Inferior parietal cortex (tissue), 1 donor: ENCODE measurements around the gene SCD5.

Experiments used
- DNase-seq: peaks from one replicate; pipeline ENCODE4 v3.0.0-alpha.2; 2016; ENCODE audit errors: extremely low spot score

SCD5 gene

DNA sequence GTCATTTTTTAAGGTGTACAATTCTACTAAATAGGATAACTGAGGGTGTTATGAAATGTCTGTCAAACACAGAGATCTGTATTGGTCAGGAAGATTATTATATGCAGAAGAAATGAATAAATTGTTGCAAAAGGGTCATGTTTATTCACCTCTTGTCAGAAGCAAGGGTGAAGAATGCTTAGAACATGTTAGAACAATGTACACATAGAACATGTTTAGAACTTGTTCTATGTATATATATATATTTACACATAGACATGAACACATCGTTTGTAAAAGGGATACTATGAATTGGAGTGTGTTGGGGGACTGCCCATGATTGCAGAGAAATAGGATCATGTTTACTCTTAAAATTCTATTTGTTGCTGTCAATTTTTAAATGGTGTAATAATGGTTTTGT, 208.8 kb downstream of the SCD5 start:
- DNase-seq = no peak

DNA sequence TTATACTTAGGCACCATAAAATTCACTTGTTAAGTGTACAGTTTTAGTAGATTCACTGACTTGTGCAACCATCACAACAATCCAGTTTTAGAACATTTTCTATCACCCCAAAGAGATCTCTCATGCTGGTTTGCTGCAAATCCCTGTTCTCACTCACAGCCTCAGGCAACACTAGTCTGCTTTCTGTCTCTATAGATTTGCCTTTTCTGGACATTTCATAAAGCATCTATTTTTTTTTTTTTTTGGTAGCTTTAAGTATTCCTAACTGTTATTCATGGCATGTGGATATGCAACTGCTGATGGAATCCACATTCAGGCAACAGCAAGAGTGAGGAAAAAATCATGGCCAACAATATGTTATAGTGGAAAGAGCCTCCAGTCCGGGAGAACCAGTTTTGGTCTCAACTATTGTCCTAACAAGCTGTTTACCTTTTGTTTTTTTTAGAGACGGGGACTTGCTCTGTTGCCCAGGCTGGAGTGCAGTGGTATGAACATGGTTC, 209.8 kb downstream of the SCD5 start:
- no peak for DNase-seq

DNA sequence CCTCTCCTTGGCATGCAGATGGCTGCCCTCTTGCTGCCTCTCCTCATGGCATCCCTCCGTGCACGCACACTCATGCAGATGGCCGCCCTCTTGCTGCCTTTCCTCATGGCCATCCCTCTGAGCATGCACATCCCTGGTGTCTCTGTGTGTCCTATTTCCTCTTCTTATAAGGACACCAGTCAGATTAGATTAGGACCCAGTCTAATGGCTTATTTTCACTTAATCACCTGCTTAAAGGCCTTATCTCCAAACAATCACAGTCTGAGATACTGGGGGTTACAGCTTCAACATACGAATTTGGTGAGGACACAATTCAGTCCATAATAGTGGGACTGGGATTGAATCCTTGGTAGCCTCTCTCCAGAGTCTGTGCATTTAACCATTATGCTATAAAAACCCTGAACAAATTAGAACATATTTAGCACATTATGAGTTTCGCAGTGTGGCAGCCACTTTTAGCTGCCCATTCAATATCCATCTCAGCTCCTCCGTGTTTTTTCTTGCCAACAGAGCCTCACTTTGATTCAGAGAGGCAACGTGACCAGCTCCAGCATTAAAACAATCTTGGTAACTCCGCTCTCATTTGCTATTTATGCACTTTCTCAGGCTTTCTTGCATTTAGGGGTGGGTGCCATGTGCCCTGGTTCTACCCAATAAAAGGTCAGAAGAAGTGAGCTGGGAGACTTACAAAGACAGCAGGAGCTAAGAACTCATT, 210.6 kb downstream of the SCD5 start:
- DNase-seq = no peak

DNA sequence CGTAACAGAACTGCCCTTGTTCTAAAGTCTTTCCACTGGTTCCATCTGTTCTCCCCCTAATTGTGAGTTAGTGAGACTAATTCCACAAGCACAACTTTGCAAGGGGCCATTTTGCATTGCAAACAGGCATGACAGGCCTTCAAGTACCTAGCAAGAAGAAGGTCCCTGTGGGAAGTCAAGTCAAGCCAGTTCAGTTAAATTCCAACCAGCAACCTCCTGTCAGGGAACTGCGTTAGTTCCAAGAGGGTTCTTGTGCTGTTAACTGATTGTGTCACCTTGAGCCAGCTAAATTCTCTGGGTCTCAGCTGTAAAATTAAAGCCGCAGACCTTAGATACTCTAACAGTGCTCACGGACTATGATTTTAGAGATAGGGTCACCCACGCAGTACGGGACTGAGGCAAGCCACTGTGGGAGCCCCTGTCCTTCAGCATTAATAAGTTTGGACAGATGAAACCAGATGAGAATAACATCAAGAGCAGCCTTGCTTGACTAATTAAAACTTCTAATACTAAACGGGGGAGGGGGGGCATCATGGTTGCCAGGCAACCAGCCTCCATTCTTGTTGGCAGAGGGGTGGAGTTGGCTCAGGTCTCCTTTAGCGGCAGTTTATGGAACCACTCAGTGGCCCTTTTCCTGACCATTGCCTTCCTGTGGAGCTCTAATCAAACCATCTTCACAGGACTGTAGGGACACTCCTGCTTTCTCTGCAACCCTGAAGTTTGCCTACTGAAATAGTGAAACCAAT, 212.7 kb downstream of the SCD5 start:
- DNase-seq = no peak

DNA sequence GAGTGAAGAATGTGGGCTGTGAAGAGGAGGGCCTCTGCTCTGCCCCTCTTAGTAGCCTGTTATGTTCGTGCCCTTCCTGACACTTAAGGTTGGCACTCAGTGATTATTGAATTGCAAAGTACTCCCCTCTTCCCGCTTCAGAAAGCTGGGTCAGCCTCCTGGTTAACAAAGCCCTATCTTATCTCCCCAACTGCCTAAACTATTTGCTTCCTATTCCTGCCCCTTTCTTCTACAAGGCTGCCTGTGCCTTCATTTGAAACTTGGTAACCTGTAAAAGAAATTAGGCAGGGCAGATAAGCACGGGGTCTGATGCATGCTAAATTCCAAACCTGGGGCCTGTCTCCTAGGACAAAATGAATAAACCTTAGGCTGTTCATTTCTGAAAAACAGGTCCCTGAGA, 213.7 kb downstream of the SCD5 start:
- DNase-seq = no peak

DNA sequence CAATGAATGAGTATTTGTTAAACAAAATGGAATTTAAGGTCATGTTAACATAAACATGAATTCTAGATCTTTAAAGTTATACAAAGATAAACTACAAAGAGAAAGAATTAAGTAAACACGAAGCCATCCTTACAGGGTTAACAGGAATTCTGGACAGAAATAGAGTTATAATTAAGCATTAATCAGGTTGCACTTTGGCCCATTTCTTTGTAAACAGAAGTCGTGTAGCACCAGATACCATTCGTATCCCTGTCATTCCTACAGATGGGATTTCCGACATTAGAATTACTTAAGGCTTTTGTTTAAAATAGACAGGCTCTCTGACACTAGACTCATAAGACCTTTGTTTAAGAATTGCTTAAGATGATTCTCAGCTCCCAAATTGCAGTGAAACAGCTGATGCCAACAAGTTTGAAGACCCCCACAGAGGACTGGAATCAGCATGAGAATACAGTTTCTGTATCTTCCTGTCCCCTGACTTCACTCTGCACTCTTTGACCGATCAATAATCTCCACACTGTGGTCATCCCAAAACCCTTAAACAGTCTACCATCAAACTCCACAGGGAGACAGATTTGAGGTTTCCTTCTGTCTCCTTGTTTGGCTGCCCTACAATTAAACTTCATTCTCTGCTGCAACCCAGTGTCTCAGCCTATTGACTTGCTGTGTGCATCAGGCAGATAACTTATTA, 214.6 kb downstream of the SCD5 start:
- DNase-seq = no peak

DNA sequence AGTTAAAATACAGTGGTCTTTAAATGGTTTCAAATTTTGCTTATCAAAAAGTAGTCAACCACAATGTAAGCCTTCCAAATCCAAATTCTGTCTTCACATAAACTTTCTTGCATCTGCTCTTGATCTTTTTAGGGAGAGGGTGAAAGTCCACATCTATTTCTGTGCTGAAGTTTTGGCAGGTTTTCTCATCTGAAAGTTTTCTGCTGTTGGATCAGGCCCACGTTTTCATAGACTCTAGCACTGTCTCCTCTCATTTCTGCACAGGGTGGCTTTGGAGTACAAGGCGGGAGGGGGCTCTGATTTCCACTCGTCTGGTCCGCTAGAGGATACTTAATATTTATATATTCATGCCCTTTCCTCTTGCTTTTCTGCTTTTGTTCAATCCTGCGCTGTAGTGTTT, 218.7 kb downstream of the SCD5 start:
- DNase-seq = no peak
